ENCODE data around the gene AGK.

The AGK gene

DNA sequence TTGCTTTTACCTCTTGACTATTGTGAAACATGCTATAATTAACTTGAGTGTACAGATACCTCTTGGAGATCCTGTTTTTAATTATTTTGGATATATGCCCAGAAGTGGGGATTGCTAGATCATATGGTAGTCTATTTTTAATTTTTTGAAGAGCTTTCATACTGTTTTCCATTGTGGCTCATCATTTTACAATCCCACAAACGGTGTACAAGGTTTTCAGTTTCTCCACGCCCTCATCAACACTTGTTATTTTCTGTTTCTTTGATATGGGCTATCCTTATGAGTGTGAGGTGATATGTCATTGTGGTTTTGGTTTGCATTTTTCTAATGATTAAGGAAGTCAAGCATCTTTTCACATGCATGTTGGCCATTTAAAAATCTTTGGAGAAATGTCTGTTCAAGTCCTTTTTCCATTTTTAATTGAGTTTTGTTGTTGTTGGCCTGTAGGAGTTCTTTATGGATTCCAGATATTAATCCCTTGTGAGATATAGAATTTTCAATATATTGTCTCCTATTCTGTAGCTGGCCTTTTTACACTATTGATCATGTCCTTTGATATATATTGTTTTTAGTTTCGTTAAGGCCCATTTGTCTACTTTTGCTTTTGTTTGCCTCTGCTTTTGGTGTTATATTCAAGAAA, 7.5 kb downstream of the AGK start:
- TF ChIP-seq, protein P1, sequence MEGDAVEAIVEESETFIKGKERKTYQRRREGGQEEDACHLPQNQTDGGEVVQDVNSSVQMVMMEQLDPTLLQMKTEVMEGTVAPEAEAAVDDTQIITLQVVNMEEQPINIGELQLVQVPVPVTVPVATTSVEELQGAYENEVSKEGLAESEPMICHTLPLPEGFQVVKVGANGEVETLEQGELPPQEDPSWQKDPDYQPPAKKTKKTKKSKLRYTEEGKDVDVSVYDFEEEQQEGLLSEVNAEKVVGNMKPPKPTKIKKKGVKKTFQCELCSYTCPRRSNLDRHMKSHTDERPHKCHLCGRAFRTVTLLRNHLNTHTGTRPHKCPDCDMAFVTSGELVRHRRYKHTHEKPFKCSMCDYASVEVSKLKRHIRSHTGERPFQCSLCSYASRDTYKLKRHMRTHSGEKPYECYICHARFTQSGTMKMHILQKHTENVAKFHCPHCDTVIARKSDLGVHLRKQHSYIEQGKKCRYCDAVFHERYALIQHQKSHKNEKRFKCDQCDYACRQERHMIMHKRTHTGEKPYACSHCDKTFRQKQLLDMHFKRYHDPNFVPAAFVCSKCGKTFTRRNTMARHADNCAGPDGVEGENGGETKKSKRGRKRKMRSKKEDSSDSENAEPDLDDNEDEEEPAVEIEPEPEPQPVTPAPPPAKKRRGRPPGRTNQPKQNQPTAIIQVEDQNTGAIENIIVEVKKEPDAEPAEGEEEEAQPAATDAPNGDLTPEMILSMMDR (IDR thresholded peaks at IDR 0.05) = no peak

DNA sequence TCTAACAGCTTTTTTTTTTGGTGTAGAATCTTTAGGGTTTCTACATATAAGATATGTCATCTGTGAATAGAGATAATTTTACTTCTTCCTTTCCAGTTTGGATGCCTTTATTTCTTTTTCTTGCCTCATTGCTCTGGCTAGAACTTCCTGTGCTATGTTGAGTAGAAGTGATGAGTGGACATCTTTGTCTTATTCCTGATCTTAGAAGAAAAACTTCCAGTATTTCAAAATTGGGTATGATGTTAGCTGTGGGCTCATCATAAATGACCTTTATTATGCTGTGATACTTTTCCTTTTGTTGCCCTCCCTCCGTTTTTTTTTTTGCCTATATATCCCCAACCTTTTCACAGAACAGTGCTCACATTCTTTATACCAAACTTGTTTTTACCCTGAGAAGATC, 8.8 kb downstream of the AGK start:
- TF ChIP-seq, protein P1 (IDR thresholded peaks at IDR 0.05) = no peak

DNA sequence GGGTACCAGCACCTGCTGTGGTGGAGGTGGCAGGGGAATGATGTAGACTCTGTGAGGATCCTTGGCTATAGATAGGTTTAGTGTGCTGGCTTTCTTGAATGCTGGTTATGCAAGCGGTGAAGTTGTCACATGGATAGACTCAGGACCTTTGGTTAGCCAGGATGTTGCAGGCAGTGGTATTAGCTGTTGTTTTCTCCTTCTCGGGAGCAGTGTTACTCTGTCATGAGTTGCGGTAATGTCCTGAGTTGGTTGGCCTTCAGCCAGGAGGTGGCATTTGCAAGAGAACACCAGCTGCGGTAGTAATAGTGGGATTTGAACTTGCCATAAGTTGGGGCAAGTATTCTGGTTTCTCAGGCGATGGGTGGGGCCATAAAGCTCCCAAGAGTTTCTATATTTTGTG, 10.8 kb downstream of the AGK start:
- TF ChIP-seq, protein P1 (IDR thresholded peaks at IDR 0.05) = no peak

DNA sequence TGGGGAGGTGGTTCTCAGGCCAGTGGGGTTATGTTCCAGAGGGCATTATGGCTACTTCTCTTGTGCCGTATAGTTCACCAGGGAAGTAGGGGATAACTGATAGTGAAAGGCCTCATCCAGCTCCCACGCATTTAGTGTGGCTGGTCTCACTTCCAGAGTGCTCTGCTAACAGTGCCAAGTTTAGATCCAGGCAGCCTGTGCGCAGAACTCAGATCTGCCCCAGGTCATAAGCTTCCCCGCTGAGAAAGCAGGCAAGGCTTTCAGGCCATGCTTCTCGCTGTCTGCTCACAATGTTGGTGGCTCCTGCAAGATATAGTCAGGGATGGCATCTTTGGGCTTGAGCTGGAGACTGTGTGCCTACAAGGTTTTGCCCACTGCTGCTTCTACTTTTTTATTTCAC, 11.3 kb downstream of the AGK start:
- TF ChIP-seq, protein P1 (IDR thresholded peaks at IDR 0.05) = no peak

DNA sequence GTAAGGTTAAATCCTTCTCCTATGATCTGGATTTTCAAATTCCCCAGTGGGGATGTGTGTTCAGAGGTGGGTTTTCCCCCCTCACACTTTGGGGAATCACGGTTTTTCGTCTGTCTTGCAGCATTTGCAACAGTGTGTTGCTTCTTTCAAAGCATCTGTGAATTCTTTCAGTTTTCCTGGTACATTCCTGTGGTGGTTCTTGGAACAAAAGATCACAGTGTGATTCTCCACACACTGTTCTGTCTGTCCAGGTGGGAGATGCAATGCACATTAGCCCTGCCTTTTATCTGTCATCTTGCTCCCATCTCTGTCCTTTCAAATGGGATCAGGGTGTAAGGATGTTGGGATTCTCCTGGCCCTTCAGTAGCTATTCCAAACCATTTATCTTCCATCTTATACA, 11.8 kb downstream of the AGK start:
- TF ChIP-seq, protein P1 (IDR thresholded peaks at IDR 0.05) = no peak

DNA sequence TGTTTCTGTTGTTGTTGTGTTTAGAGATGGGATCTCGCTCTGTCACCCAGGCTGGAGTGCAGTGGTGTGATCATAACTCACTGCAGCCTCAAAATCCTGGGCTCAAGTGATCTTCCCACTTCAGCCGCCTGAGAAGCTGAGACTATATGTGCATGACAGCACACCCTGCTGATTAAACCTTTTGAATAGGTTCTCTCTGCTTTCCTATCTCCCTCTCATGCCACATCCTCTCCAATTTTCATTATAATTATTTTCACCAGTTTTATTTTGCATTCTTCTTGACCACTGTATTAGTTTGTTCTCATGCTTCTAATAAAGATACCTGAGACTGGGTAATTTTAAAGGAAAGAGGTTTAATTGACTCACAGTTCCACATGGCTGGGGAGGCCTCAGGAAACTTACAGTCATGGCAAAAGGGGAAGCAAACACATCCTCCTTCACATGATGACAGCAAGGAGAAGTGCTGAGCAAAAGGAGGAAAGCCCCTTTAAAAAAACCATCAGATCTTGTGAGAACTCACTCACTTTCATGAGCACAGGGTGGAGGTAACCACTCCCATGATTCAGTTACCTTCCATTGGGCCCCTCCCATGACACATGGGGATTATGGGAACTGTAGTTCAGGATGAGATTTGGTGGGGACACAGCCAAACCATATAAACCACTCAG, 12.9 kb downstream of the AGK start:
- TF ChIP-seq, protein P1 (IDR thresholded peaks at IDR 0.05) = no peak

DNA sequence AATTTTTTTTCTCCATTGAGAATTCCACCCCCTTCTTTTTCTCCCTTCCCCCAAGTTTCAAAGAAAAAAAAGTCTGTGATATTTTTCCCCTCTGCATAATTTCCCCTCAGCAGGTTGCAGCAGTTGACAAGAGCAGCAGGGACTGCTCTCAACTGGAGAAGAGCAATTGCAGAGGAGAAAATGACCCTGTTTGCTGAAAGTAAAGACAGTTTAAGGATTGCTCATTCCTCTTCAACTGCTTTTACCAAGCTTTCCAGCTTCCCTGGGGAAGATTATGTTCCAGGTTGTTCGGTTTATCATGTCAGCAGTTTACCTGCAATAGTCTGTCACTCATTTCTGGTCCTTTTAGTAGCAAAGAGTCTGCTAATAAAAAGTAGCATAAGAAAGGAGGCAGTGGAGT, 16.2 kb downstream of the AGK start:
- TF ChIP-seq, protein P1 (IDR thresholded peaks at IDR 0.05) = no peak
